K562 (cell line): ENCODE results near the gene ZER1. TPM values are rescaled to one million over a fixed set of nuclear protein-coding genes. Genes with fewer than 3 reads are reported as not detected.

ENCODE experiments used
- BCL6 ChIP-seq: fragments of 250-450 bp; sonication (Bioruptor Pico); IDR thresholded peaks from 2 replicates; pipeline ENCODE4 v1.4.0; 2020
- HCFC1 ChIP-seq: IDR thresholded peaks from 2 replicates; pipeline ENCODE4 v1.6.1; 2012; ENCODE audit warnings: low read depth, low read length, improper control_type of control experiment
- HOXB6 ChIP-seq: fragments of 250-450 bp; sonication (Bioruptor Pico); IDR thresholded peaks from 2 replicates; pipeline ENCODE4 v1.5.1; 2022; ENCODE audit warnings: mild to moderate bottlenecking, borderline replicate concordance
- KAT7 ChIP-seq: sonication (generic); formaldehyde crosslinking; IDR thresholded peaks from 2 replicates; pipeline ENCODE4 v1.8.0; 2022; ENCODE audit warnings: missing genetic modification reagents, mild to moderate bottlenecking, borderline replicate concordance
- L3MBTL2 ChIP-seq: fragments of 450-650 bp; IDR thresholded peaks from 2 replicates; pipeline ENCODE4 v1.6.1; 2016; ENCODE audit warnings: mild to moderate bottlenecking, moderate library complexity
- MAFG ChIP-seq: fragments of 450-650 bp; conservative IDR thresholded peaks from 2 replicates; pipeline ENCODE4 v1.6.1; 2016; ENCODE audit warnings: missing genetic modification characterization, missing compliant biosample characterization
- NUFIP1 ChIP-seq: fragments of 450-650 bp; IDR thresholded peaks from 2 replicates; pipeline ENCODE4 v1.6.1; 2018; ENCODE audit not compliant: partially characterized antibody
- RB1 ChIP-seq: fragments of 450-650 bp; IDR thresholded peaks from 2 replicates; pipeline ENCODE4 v1.6.1; 2017; ENCODE audit warnings: low read depth, mild to moderate bottlenecking
- TEAD2 ChIP-seq: fragments of 450-650 bp; IDR thresholded peaks from 2 replicates; pipeline ENCODE4 v1.6.1; 2016; ENCODE audit warnings: missing genetic modification characterization, control low read depth, missing compliant biosample characterization
- ZBTB26 ChIP-seq: fragments of 450-650 bp; formaldehyde crosslinking; IDR thresholded peaks from 2 replicates; pipeline ENCODE4 v1.4.0; 2022; ENCODE audit warnings: missing genetic modification characterization
- polyA plus RNA-seq, 8 experiments: library from polyadenylated mRNA; depleted of rRNA in 4 of 8; stranded (reverse) in 5 of 8; unstranded in 3 of 8; fragments of >200 nt; fragmentation: Nextera tagmentation in 2 of 8; fragmentation: Illumina TruSeq in 1 of 8; extraction: Ambion mirVana in 2 of 8; extraction: Trizol in 1 of 8; gene quantifications; 2 replicates each; pipeline versions ENCODE4 v1.2.1 to v1.2.3, GENCODE V29; 2011 to 2014; ENCODE audit warnings: inconsistent platforms in 1 of 8, missing spikeins in 1 of 8
- total RNA-seq, 7 experiments: library from RNA; depleted of rRNA in 6 of 7; stranded (reverse); fragments of >200 nt in 6 of 7; fragmentation: Illumina TruSeq in 2 of 7; extraction: Trizol in 2 of 7; gene quantifications; 2 replicates each; pipeline versions ENCODE4 v1.2.1 to v1.2.3, GENCODE V29; 2011 to 2021; ENCODE audit warnings: low replicate concordance in 1 of 7
- TF ChIP-seq, protein P1 (sequence below), 2 experiments: fragments of 450-650 bp in 1 of 2; sonication (generic) in 1 of 2; formaldehyde crosslinking in 1 of 2; IDR thresholded peaks; 2 replicates each; pipeline versions ENCODE4 v1.7.1 to v1.9.0; 2016 to 2022; ENCODE audit warnings: inconsistent platforms in 1 of 2, mild to moderate bottlenecking in 1 of 2, missing genetic modification reagents in 1 of 2
- TF ChIP-seq, protein P2 (sequence below): IDR thresholded peaks from 2 replicates; pipeline ENCODE4 v1.6.1; 2011; ENCODE audit warnings: borderline replicate concordance, low read depth, mild to moderate bottlenecking, moderate library complexity, low read length; ENCODE audit not compliant: insufficient read depth, poor library complexity, severe bottlenecking

Gene ZER1
- total and polyA plus RNA-seq, 9 of the 15 experiments (the other 6 are each of a cell fraction or from before 2014, with no cell fraction given): 0.07 to 10.7 (median 6.2) TPM

GRCh38 chr9:128786681-128787601, 15.2 kb upstream of the ZER1 start, which contains the start of gene TBC1D13 (continued):
- TF ChIP-seq, protein P1, sequence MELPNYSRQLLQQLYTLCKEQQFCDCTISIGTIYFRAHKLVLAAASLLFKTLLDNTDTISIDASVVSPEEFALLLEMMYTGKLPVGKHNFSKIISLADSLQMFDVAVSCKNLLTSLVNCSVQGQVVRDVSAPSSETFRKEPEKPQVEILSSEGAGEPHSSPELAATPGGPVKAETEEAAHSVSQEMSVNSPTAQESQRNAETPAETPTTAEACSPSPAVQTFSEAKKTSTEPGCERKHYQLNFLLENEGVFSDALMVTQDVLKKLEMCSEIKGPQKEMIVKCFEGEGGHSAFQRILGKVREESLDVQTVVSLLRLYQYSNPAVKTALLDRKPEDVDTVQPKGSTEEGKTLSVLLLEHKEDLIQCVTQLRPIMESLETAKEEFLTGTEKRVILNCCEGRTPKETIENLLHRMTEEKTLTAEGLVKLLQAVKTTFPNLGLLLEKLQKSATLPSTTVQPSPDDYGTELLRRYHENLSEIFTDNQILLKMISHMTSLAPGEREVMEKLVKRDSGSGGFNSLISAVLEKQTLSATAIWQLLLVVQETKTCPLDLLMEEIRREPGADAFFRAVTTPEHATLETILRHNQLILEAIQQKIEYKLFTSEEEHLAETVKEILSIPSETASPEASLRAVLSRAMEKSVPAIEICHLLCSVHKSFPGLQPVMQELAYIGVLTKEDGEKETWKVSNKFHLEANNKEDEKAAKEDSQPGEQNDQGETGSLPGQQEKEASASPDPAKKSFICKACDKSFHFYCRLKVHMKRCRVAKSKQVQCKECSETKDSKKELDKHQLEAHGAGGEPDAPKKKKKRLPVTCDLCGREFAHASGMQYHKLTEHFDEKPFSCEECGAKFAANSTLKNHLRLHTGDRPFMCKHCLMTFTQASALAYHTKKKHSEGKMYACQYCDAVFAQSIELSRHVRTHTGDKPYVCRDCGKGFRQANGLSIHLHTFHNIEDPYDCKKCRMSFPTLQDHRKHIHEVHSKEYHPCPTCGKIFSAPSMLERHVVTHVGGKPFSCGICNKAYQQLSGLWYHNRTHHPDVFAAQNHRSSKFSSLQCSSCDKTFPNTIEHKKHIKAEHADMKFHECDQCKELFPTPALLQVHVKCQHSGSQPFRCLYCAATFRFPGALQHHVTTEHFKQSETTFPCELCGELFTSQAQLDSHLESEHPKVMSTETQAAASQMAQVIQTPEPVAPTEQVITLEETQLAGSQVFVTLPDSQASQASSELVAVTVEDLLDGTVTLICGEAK (IDR thresholded peaks at IDR 0.05): peak; percentile 90
- TF ChIP-seq, protein P1 (CRISPR knock-in tag; IDR thresholded peaks at IDR 0.05): peak; percentile 58
- TF ChIP-seq RB1 (peak; percentile 98), HCFC1 (peak; percentile 75), KAT7 (CRISPR knock-in tag) (peak; percentile 49; the same call in 1 of the 2 replicates), TEAD2 (no peak), L3MBTL2 (peak; percentile 97), MAFG (tag) (no peak), HOXB6 (CRISPR knock-in tag) (no peak), NUFIP1 (no peak), BCL6 (no peak), ZBTB26 (CRISPR knock-in tag) (no peak)
- TF ChIP-seq, protein P2, sequence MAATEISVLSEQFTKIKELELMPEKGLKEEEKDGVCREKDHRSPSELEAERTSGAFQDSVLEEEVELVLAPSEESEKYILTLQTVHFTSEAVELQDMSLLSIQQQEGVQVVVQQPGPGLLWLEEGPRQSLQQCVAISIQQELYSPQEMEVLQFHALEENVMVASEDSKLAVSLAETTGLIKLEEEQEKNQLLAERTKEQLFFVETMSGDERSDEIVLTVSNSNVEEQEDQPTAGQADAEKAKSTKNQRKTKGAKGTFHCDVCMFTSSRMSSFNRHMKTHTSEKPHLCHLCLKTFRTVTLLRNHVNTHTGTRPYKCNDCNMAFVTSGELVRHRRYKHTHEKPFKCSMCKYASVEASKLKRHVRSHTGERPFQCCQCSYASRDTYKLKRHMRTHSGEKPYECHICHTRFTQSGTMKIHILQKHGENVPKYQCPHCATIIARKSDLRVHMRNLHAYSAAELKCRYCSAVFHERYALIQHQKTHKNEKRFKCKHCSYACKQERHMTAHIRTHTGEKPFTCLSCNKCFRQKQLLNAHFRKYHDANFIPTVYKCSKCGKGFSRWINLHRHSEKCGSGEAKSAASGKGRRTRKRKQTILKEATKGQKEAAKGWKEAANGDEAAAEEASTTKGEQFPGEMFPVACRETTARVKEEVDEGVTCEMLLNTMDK: peak; percentile 5
